ENCODE measurements around the gene DCTN1. TPM values are rescaled to one million over a fixed set of nuclear protein-coding genes. Genes with fewer than 3 reads are reported as not detected.
"Not testable (repeated sequence)": the region's sequence is repeated elsewhere in the genome, so short reads cannot be mapped to it uniquely, and the experiment has no call there.

Gene DCTN1
- total RNA-seq (2014; rRNA removed; shearing (Covaris generic)), result 136 and 139 TPM in 2 replicates
- 131 and 146 TPM in 2 replicates for polyA plus RNA-seq (2015; cell fraction: cytosol; rRNA removed)
- polyA plus RNA-seq (2015; cell fraction: nucleus; rRNA removed), result 157 and 159 TPM in 2 replicates

- peak; percentile 50 for DNase-seq (ENCODE audit: low read depth, low spot score)
- in situ Hi-C loops (cut with HindIII; ENCODE audit: low pct_unique_long_range_greater_than_20kb, low sequenced_read_pairs), result no loop called here
These were observed at the start of gene DCTN1 for GRCh38 chr2:74379851-74380789. TSS of gene DCTN1 (minus strand) at chr2:74380311. CDS start at chr2:74380037, 274 bp downstream.

DNA sequence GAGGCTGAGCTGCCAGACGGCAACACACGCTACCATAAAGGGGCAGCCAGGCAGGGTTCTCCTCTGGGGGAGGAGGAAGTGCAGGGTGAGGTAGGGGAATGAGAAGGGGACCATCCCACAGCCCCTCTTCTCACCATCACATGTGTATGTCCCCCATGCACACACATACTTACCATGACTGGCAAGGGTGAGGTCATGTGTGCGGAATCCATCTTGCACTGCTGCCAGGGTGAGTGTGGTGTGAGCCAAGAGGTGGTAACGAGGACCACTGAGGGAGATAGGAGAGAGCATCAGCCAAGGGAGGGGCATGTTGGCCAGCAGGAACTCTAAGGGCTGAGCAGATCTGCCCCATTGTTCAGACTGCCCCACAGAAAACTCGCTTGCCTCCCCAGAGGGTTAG is 48.6 kb upstream of the DCTN1 start:
- DNase-seq (ENCODE audit: low read depth, low spot score), result no peak
- in situ Hi-C loops (cut with HindIII; ENCODE audit: low pct_unique_long_range_greater_than_20kb, low sequenced_read_pairs), result no loop called here

GRCh38 chr2:74427551-74427950 is 47.4 kb upstream of the DCTN1 start:
- in situ Hi-C loops (cut with HindIII; ENCODE audit: low pct_unique_long_range_greater_than_20kb, low sequenced_read_pairs), result no loop called here

GRCh38 chr2:74426181-74426758 is 46.2 kb upstream of the DCTN1 start:
- in situ Hi-C loops (cut with HindIII; ENCODE audit: low pct_unique_long_range_greater_than_20kb, low sequenced_read_pairs), result no loop called here
- DNase-seq (ENCODE audit: low read depth, low spot score), result no peak

More at GRCh38 chr2:74427551-74427950, 47.4 kb upstream of the DCTN1 start:
- no peak for DNase-seq (ENCODE audit: low read depth, low spot score)

DNA sequence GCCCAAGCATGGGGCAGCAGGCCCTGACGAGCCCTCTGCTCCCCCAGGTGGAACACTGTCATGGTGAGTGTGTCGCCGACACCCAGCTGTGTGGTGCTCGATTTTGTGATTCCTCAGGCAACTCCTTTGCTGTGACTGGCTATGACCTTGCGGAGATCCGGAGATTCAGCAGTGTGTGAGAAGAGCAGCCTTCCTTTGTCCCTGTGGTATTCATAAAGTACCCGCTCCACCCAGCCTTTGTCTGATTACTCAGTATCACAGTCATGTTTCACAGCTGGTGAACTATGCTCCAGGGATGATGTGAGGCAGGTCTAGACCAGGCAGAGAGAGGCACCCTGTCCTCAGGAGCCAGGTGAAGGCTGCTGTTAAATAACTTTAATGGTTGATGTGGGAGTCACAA is 45.4 kb upstream of the DCTN1 start:
- in situ Hi-C loops (cut with HindIII; ENCODE audit: low pct_unique_long_range_greater_than_20kb, low sequenced_read_pairs), result no loop called here
- no peak for DNase-seq (ENCODE audit: low read depth, low spot score)

DNA sequence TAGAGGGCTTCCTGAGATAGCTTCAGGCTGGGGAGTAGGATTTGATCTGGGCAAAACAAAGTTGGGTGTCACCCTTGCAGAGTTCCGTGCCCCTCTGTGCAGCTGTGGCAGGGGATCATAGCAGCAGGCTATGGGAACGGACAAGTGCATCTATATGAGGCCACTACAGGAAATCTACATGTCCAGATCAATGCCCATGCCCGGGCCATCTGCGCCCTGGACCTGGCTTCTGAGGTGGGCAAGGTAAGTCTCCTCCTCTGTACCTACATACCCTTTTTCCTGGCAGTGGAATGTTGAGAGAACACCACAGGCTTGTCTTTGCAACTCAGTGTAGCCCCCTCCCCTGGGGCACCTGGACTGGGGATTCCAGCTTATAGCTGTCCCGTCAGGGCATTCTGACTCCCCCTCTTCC is 44.9 kb upstream of the DCTN1 start:
- in situ Hi-C loops (cut with HindIII; ENCODE audit: low pct_unique_long_range_greater_than_20kb, low sequenced_read_pairs), result no loop called here
- DNase-seq (ENCODE audit: low read depth, low spot score), result no peak

DNA sequence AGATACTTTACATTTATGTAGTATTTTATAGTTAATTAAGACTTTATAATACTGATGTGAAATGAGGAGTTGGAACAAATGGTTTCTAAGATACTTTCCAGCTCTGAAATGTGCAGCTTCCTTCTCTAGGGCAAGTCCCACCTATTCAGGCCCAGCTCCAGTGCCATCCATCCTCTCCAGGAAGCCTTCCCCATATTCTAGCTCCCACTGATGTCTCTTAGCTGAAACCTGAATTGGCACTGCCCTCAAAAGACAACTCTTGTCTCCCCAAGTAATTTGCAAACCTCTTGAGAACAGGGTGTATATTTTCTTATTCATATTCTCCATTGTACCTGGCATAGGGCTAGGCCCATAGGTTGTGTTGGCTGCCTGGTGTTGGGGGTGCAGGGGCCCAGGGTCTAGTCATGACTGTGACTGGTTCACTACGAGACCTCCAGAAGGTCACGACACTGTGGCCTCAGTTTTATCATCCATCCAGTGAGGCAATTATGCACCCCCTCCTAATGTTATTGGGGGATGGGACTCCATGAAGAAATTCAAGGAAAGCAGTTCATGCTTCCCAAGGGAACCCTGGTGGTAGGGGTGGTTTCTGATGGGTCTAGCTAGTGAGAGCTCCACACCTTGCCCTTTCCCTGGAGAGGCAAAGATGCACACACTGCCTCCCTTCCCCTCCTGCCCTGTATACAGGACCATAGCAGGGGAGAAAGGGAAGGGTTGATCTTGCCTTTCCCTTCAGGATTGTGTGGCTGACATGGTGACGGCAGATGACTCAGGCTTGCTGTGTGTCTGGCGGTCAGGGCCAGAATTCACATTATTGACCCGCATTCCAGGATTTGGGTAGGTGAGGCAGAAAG is 44.3 kb upstream of the DCTN1 start:
- in situ Hi-C loops (cut with HindIII; ENCODE audit: low pct_unique_long_range_greater_than_20kb, low sequenced_read_pairs), result no loop called here
- no peak for DNase-seq (ENCODE audit: low read depth, low spot score)

- in situ Hi-C loops (cut with HindIII; ENCODE audit: low pct_unique_long_range_greater_than_20kb, low sequenced_read_pairs), result no loop called here
- DNase-seq (ENCODE audit: low read depth, low spot score), result no peak
These were observed 43.4 kb upstream of the DCTN1 start for GRCh38 chr2:74423231-74424095.

GRCh38 chr2:74421221-74421870 is 41.2 kb upstream of the DCTN1 start, which contains the start of the genes C2orf81 and WDR54:
TSS of gene C2orf81 (minus strand) at chr2:74421619. CDS start at chr2:74421560, 59 bp downstream.
TSS of gene WDR54 (plus strand) at chr2:74421730. CDS start at chr2:74422154, 424 bp downstream.
- DNase-seq (ENCODE audit: low read depth, low spot score), result peak; percentile 88
- in situ Hi-C loops (cut with HindIII; ENCODE audit: low pct_unique_long_range_greater_than_20kb, low sequenced_read_pairs), result no loop called here

- in situ Hi-C loops (cut with HindIII; ENCODE audit: low pct_unique_long_range_greater_than_20kb, low sequenced_read_pairs); DNase-seq (ENCODE audit: low read depth, low spot score): not testable (repeated sequence)
These were observed 40.5 kb upstream of the DCTN1 start for GRCh38 chr2:74420443-74421103.

GRCh38 chr2:74420006-74420405 is 39.9 kb upstream of the DCTN1 start:
- in situ Hi-C loops (cut with HindIII; ENCODE audit: low pct_unique_long_range_greater_than_20kb, low sequenced_read_pairs), result no loop called here

DNA sequence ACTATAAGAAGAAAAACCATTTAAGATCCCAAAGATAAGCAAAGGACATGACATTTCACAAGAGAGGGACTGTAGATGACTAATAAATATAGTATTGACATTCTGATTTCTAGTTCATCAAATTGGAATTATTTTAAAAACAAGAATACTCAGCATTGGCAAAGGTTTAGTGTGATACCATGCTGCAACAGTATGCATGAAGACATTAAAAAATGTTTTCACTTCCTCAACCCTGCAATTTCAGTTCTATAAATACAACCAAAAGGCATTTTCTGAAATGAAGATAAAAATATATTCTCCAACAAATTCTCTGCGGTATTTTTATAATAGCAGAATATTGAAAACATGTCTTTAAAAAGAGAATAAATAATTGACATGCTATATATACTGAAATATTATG is 39.2 kb upstream of the DCTN1 start:
- in situ Hi-C loops (cut with HindIII; ENCODE audit: low pct_unique_long_range_greater_than_20kb, low sequenced_read_pairs), result no loop called here
- DNase-seq (ENCODE audit: low read depth, low spot score), result no peak

More at GRCh38 chr2:74420006-74420405, 39.9 kb upstream of the DCTN1 start:
- no peak for DNase-seq (ENCODE audit: low read depth, low spot score)

DNA sequence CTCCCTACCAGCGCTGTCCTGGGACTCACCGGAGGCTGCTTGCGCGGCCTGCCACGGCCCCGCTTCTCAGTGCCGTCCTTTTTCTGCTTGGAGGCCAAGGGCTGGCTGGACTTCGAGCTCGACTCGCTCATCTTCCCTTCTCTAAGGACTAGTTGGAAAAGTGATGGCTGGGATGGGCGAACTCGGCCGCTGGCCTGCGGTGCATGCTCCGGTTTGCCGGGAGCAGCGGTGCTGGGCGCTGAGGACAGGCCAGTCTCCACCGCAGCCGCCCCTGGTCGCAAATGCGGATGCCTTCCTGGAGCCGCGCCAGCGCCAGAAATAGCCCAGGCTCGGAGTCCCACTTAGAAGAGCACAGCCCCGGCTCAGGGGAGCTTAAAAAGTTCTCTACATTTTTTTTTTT is 38.2 kb upstream of the DCTN1 start:
- in situ Hi-C loops (cut with HindIII; ENCODE audit: low pct_unique_long_range_greater_than_20kb, low sequenced_read_pairs), result no loop called here
- no peak for DNase-seq (ENCODE audit: low read depth, low spot score)

DNA sequence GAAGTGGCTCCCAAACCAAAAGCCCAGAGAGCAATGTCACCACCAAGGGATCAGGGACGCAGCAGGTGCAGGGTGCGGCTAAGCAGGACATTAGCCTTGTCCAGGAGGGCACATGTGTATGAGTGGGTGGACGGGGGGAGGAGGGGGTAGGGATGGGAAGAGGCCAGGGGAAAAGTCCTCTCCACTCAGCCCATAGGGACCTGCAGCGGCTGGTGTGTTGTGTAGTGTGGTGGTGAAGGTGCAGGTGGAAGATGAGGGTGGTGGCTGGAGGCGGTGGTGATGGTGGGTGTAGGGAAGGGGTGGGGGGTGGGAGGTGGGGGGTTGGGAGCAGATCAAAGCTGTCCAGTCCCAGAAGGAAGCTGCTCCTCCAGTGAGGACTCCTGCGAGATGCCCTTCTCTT is 37.7 kb upstream of the DCTN1 start:
- no peak for DNase-seq (ENCODE audit: low read depth, low spot score)
- in situ Hi-C loops (cut with HindIII; ENCODE audit: low pct_unique_long_range_greater_than_20kb, low sequenced_read_pairs), result no loop called here

- DNase-seq (ENCODE audit: low read depth, low spot score), result no peak
- in situ Hi-C loops (cut with HindIII; ENCODE audit: low pct_unique_long_range_greater_than_20kb, low sequenced_read_pairs), result no loop called here
These were observed 37.1 kb upstream of the DCTN1 start for GRCh38 chr2:74417197-74417596.

- in situ Hi-C loops (cut with HindIII; ENCODE audit: low pct_unique_long_range_greater_than_20kb, low sequenced_read_pairs), result no loop called here
- DNase-seq (ENCODE audit: low read depth, low spot score), result peak; percentile 22
These were observed 36.7 kb upstream of the DCTN1 start for GRCh38 chr2:74416778-74417177.
